Measurements from ENCODE around the gene UBE2R2. TPM values are rescaled to one million over a fixed set of nuclear protein-coding genes. Genes with fewer than 3 reads are reported as not detected.

Gene UBE2R2
- total and polyA plus RNA-seq, 10 of the 15 experiments (the other 5 are each of a cell fraction or from before 2014, with no cell fraction given): 7.2 to 32.8 (median 17.2) TPM

DNA sequence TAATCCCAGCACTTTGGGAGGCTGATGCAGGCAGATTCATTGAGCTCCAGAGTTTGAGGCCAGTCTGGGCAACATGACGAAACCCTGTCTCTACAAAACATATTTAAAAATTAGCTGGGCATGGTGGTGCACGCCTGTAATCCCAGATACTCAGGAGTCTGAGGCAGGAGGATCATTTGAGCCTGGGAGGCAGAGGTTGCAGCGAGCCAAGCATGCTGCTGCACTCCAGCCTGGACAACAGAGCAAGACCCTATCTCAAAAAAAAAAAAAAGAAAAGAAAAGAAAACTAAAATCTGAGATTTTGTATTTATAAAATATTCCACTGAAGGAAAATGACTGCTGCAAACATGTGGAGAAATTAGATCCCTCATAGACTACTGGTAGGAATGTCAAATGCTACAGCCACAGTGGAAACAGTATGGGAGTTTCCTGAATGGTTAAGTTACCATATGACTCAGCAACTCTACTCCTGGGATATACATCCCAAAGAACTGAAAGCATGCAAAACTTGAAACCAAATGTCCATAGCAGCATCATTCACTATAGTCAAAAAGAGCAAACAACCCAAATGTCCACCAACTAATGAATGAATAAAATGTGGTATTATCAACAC, 125.6 kb downstream of the UBE2R2 start:
- Histone ChIP-seq H3K9ac (ENCODE audit: control insufficient read depth, insufficient read depth, low read length) (no peak overlapping the region), H3K4me2 (ENCODE audit: control insufficient read depth, insufficient read depth) (no peak overlapping the region), H2AFZ (ENCODE audit: control insufficient read depth, low read depth, low read length) (no peak overlapping the region), H3K4me3 (no peak overlapping the region), H3K9me3 (replicated peaks; ENCODE audit: control insufficient read depth, insufficient read depth, low read length) (no peaks in the 10 kb centered on the region), H3K4me1 (ENCODE audit: control insufficient read depth, insufficient read depth, low read length) (no peaks in the 10 kb centered on the region), H3K27me3 (replicated peaks in 1 of 2; ENCODE audit: control insufficient read depth in 2 of 2, insufficient read depth in 2 of 2, low read length in 1 of 2) (no peaks in the 10 kb centered on the region), H3K36me3 (ENCODE audit: control insufficient read depth in 2 of 2, insufficient read depth in 2 of 2, low read length in 1 of 2) (peaks cover 6 to 45% of the 10 kb centered on the region in 2 experiments), H4K20me1 (ENCODE audit: control insufficient read depth, insufficient read depth) (no peaks in the 10 kb centered on the region), H3K79me2 (ENCODE audit: control insufficient read depth, insufficient read depth, low read length) (no peaks in the 10 kb centered on the region), H3K27ac (ENCODE audit: control insufficient read depth, insufficient read depth) (no peak overlapping the region)
- ATAC-seq (no peak), FAIRE-seq (no peak), DNase-seq (ENCODE audit: low read depth, low spot score) (no peak)
- TF ChIP-seq NKRF (conservative IDR thresholded peaks at IDR 0.05) (no peak), SP1 (IDR thresholded peaks at IDR 0.05; ENCODE audit: low read depth, low read length) (no peak), ZNF217 (IDR thresholded peaks at IDR 0.05) (no peak), ZBTB4 (CRISPR knock-in tag; IDR thresholded peaks at IDR 0.05) (no peak), EZH2 (IDR thresholded peaks at IDR 0.05; ENCODE audit: borderline replicate concordance, control insufficient read depth, low read depth, low read length) (no peak), NRF1 (conservative IDR thresholded peaks at IDR 0.05; ENCODE audit: low read depth, low read length) (no peak), ZSCAN29 (IDR thresholded peaks at IDR 0.05) (no peak), TCF7 (IDR thresholded peaks at IDR 0.05; ENCODE audit: borderline replicate concordance) (no peak)
- TF ChIP-seq, protein P1, sequence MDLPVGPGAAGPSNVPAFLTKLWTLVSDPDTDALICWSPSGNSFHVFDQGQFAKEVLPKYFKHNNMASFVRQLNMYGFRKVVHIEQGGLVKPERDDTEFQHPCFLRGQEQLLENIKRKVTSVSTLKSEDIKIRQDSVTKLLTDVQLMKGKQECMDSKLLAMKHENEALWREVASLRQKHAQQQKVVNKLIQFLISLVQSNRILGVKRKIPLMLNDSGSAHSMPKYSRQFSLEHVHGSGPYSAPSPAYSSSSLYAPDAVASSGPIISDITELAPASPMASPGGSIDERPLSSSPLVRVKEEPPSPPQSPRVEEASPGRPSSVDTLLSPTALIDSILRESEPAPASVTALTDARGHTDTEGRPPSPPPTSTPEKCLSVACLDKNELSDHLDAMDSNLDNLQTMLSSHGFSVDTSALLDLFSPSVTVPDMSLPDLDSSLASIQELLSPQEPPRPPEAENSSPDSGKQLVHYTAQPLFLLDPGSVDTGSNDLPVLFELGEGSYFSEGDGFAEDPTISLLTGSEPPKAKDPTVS (IDR thresholded peaks at IDR 0.05; ENCODE audit: low read depth, low read length): no peak
- TF ChIP-seq, protein P2, sequence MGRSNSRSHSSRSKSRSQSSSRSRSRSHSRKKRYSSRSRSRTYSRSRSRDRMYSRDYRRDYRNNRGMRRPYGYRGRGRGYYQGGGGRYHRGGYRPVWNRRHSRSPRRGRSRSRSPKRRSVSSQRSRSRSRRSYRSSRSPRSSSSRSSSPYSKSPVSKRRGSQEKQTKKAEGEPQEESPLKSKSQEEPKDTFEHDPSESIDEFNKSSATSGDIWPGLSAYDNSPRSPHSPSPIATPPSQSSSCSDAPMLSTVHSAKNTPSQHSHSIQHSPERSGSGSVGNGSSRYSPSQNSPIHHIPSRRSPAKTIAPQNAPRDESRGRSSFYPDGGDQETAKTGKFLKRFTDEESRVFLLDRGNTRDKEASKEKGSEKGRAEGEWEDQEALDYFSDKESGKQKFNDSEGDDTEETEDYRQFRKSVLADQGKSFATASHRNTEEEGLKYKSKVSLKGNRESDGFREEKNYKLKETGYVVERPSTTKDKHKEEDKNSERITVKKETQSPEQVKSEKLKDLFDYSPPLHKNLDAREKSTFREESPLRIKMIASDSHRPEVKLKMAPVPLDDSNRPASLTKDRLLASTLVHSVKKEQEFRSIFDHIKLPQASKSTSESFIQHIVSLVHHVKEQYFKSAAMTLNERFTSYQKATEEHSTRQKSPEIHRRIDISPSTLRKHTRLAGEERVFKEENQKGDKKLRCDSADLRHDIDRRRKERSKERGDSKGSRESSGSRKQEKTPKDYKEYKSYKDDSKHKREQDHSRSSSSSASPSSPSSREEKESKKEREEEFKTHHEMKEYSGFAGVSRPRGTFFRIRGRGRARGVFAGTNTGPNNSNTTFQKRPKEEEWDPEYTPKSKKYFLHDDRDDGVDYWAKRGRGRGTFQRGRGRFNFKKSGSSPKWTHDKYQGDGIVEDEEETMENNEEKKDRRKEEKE (IDR thresholded peaks at IDR 0.05): no peak
- 93% methylated on average over 3 of the region's 3 CpGs for WGBS (ENCODE audit: insufficient coverage, insufficient replicate concordance, low lambda C conversion rate, missing lambda C conversion rate)
- CTCF ChIA-PET: interaction anchor here (3.1 kb wide), 1 partner anchor 131 kb away, joined by 10 read pairs; no protein-coding TSS in a partner anchor
- in situ Hi-C loops (cut with MboI) (no loop called here), intact Hi-C loops (cut with micrococcal nuclease; ENCODE audit: unreplicated experiment) (no loop called here)
- SMC1A ChIA-PET (ENCODE audit: uncharacterized antibody, unreplicated experiment): no interaction called here
- no TSS peak for BruUV-seq (replicated peaks)
- RAD21 ChIA-PET (ENCODE audit: unreplicated experiment): no interaction called here
- POLR2A ChIA-PET: interaction anchor here (0.5 kb wide), 1 partner anchor 104 kb away, joined by 6 read pairs; no protein-coding TSS in a partner anchor

Data from GM12878 (cell line).